Memory B cell (primary cell): Measurements from ENCODE around the gene SMC5.
A peak's percentile ranks its signal among the peaks of the same experiment; 100 is the strongest.
"Not testable (repeated sequence)": the region's sequence is repeated elsewhere in the genome, so short reads cannot be mapped to it uniquely, and the experiment has no call there.

Experiments used
- ATAC-seq: fragments of 150-1000 bp; cut with Tn5 transposase; 2 replicates; pipeline ENCODE4 v1.10.0; 2021; ENCODE audit warnings: low read depth, mild to moderate bottlenecking, moderate library complexity
- DNase-seq, 2 donors: peaks; one replicate each; pipeline ENCODE4 v3.0.0; 2022; ENCODE audit warnings: low spot score in 2 of 2
- H3K27ac Mint-ChIP-seq: one replicate; pipeline ENCODE4 v1.8.0; 2022; ENCODE audit warnings: mild to moderate bottlenecking, moderate library complexity, mixed read lengths
- H3K27me3 Mint-ChIP-seq: one replicate; pipeline ENCODE4 v1.8.0; 2022; ENCODE audit warnings: mixed read lengths
- H3K36me3 Mint-ChIP-seq: one replicate; pipeline ENCODE4 v1.8.0; 2022; ENCODE audit warnings: mild to moderate bottlenecking, mixed read lengths
- H3K4me1 Mint-ChIP-seq: one replicate; pipeline ENCODE4 v1.8.0; 2022; ENCODE audit warnings: mixed read lengths
- H3K4me3 Mint-ChIP-seq: one replicate; pipeline ENCODE4 v1.8.0; 2022; ENCODE audit warnings: mild to moderate bottlenecking, moderate library complexity, mixed read lengths
- H3K9me3 Mint-ChIP-seq: one replicate; pipeline ENCODE4 v1.8.0; 2022; ENCODE audit warnings: mixed read lengths

Gene SMC5

DNA sequence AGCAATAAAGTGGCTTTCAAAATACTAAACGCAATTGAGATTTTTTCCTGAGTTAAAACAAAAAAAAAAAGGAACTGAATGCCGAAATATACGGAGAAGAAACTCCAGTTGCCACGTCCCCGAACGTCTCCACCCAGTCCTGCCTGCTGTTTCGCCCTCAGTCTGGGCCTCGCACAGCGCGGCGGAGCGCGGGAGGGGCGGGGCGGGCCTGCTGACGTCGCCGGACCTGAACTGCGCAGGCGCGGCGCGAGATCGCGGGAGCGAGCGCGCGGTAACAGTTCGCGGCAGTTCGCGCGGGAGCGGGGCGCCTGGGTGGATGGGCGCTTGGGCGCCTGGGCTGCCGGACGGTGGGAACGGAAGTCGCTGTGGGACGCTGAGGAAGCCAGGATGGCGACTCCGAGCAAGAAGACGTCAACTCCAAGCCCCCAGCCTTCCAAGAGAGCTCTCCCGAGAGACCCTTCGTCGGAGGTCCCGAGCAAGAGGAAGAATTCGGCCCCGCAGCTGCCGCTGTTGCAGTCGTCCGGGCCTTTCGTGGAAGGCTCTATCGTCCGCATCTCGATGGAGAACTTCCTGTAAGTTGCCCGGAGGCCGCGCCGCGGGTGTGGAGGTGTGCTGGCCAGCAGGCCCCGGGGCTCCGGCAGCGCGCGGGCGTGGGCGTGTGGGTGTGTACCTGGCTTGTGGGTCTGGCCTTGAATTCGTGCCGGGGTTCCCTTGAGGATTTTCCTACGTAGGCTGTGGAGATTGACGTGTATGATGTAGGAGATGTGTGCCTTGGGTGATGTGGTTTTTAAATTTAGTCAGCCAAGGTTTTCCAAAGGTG, at the start of gene SMC5:
Gene SMC5, plus strand, starts transcription at position 287 of the 820 bp plus-strand sequence. Its CDS starts 101 bp downstream, at position 388.
- peak; percentile 84 for ATAC-seq
- H3K4me1 Mint-ChIP-seq: peaks cover 34% of the 10 kb centered on the region

DNA sequence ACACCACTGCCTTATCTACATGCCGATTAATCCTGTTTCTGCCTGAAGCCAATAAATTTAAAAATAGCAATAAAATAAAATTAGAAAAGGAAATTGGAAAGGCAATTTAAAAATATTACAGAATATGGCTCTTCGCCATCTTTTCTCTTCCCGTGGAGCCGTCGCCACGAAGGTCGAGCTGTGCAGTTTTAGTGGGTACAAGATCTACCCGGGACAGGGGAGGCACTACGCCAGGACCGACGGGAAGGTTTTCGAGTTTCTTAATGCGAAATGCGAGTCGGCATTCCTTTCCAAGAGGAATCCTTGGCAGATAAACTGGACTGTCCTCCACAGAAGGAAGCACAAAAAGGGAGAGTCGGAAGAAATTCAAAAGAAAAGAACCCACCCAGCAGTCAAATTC, 41.7 kb upstream of the SMC5 start:
- Mint-ChIP-seq H3K36me3 (peaks cover 15% of the 10 kb centered on the region), H3K9me3 (peaks cover 7% of the 10 kb centered on the region), H3K4me3 (no peak overlapping the region), H3K4me1 (no peaks in the 10 kb centered on the region), H3K27me3 (peaks cover 3% of the 10 kb centered on the region), H3K27ac (no peak overlapping the region)
- no peak for ATAC-seq
- DNase-seq: no peak

More for the DNA sequence above, at the start of gene SMC5:
- H3K4me3 Mint-ChIP-seq: peak within 1 kb of the TSS; percentile 86
- peaks cover 12% of the 10 kb centered on the region for H3K36me3 Mint-ChIP-seq
- DNase-seq: peak; percentile 88 to 91
- no peaks in the 10 kb centered on the region for H3K27me3 Mint-ChIP-seq
- peak within 1 kb of the TSS; percentile 92 for H3K27ac Mint-ChIP-seq
- no peaks in the 10 kb centered on the region for H3K9me3 Mint-ChIP-seq

GRCh38 chr9:70218767-70219166, 40.0 kb upstream of the SMC5 start:
- peaks cover 13% of the 10 kb centered on the region for H3K36me3 Mint-ChIP-seq
- ATAC-seq: no peak
- no peak for DNase-seq
- H3K9me3 Mint-ChIP-seq: peaks cover 2% of the 10 kb centered on the region
- no peaks in the 10 kb centered on the region for H3K4me1 Mint-ChIP-seq
- H3K27ac Mint-ChIP-seq: no peak overlapping the region
- peaks cover 1% of the 10 kb centered on the region for H3K27me3 Mint-ChIP-seq
- no peak overlapping the region for H3K4me3 Mint-ChIP-seq

GRCh38 chr9:70220216-70220615, 38.6 kb upstream of the SMC5 start:
- Mint-ChIP-seq H3K4me3 (no peak overlapping the region), H3K27me3 (no peaks in the 10 kb centered on the region), H3K27ac (no peak overlapping the region)

DNA sequence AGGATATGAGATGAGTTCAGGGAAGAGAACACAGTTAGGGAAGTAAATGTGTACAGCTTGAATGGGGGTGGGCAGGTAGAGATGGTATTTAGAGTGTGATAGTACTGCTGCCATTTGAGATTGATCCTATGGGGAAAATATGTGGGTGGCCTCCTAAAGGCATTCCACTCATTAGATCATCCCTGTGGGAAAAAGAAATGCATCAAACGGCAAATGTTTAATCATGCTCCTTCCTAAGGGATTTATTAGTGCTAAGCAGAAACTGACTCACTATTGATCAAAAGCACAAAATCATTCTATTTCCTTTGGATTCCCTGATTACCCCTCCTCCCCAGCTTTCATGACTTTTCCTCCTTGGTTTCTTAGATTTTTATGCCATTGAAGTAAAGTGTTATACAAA, 36.4 kb upstream of the SMC5 start:
- Mint-ChIP-seq H3K4me3 (no peak overlapping the region), H3K36me3 (no peaks in the 10 kb centered on the region), H3K4me1 (no peaks in the 10 kb centered on the region), H3K27ac (no peak overlapping the region), H3K9me3 (no peaks in the 10 kb centered on the region), H3K27me3 (no peaks in the 10 kb centered on the region)
- no peak for DNase-seq
- ATAC-seq: no peak

More at GRCh38 chr9:70220216-70220615, 38.6 kb upstream of the SMC5 start:
- no peak for ATAC-seq
- peaks cover 2% of the 10 kb centered on the region for H3K36me3 Mint-ChIP-seq
- no peaks in the 10 kb centered on the region for H3K9me3 Mint-ChIP-seq
- H3K4me1 Mint-ChIP-seq: no peaks in the 10 kb centered on the region
- DNase-seq: no peak

DNA sequence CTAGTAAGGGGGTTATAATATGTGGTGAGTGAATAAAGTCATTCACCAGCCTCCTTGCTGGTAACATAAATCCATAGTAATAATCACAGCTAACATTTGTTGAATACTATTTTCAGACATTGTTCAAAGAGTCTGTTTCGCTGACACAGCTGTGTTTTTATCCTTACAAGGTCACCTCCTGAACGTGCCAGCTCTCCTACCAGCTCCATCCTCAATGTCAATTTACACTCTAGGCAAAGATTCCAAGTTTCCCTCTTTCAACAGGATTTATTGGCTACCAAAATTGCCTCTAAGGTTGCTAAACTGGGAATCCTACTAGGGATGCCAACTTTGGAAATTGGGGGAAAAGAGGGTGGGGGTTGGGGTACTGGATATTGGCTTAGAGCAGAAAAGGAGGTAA, 30.7 kb upstream of the SMC5 start:
- Mint-ChIP-seq H3K27ac (no peak overlapping the region), H3K4me3 (no peak overlapping the region), H3K9me3 (no peaks in the 10 kb centered on the region), H3K36me3 (no peaks in the 10 kb centered on the region), H3K4me1 (no peaks in the 10 kb centered on the region), H3K27me3 (peaks cover 1% of the 10 kb centered on the region)
- no peak for ATAC-seq
- no peak for DNase-seq

- DNase-seq (no peak), ATAC-seq (no peak)
- peaks cover 2% of the 10 kb centered on the region for H3K27me3 Mint-ChIP-seq
- no peak overlapping the region for H3K27ac Mint-ChIP-seq
- no peaks in the 10 kb centered on the region for H3K4me1 Mint-ChIP-seq
- H3K4me3 Mint-ChIP-seq: no peak overlapping the region
- no peaks in the 10 kb centered on the region for H3K9me3 Mint-ChIP-seq
- peaks cover under 1% of the 10 kb centered on the region for H3K36me3 Mint-ChIP-seq
These were observed 30.2 kb upstream of the SMC5 start for GRCh38 chr9:70228611-70229010.

- H3K4me1 Mint-ChIP-seq: no peaks in the 10 kb centered on the region
- H3K36me3 Mint-ChIP-seq: peaks cover 4% of the 10 kb centered on the region
- no peak overlapping the region for H3K27ac Mint-ChIP-seq
- H3K4me3 Mint-ChIP-seq: no peak overlapping the region
- H3K9me3 Mint-ChIP-seq: no peaks in the 10 kb centered on the region
- ATAC-seq (no peak), DNase-seq (no peak)
- peaks cover 3% of the 10 kb centered on the region for H3K27me3 Mint-ChIP-seq
These were observed 29.8 kb upstream of the SMC5 start for GRCh38 chr9:70229026-70229425.

DNA sequence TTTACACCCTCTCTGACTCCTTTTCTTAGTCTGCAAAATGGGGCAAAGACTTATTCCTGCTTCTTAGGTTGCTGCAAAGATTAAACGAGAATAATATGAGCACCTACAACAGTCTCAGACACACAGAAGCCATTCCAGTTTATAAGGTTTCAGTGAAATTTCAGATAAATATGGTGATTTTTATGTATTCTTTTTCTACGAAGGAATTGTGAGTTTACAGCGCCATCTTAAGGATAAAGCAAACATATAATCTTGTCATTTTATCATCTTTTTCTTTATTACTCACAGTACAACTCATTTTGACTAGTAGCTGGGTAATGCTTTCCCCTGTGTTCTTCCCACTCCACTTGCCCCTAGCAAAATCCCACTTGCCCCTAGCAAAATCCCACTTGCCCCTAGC, 29.2 kb upstream of the SMC5 start:
- H3K4me3 Mint-ChIP-seq: no peak overlapping the region
- no peaks in the 10 kb centered on the region for H3K9me3 Mint-ChIP-seq
- peaks cover 4% of the 10 kb centered on the region for H3K36me3 Mint-ChIP-seq
- no peak overlapping the region for H3K27ac Mint-ChIP-seq
- peaks cover 3% of the 10 kb centered on the region for H3K27me3 Mint-ChIP-seq
- H3K4me1 Mint-ChIP-seq: no peaks in the 10 kb centered on the region
- ATAC-seq (no peak), DNase-seq (no peak)

DNA sequence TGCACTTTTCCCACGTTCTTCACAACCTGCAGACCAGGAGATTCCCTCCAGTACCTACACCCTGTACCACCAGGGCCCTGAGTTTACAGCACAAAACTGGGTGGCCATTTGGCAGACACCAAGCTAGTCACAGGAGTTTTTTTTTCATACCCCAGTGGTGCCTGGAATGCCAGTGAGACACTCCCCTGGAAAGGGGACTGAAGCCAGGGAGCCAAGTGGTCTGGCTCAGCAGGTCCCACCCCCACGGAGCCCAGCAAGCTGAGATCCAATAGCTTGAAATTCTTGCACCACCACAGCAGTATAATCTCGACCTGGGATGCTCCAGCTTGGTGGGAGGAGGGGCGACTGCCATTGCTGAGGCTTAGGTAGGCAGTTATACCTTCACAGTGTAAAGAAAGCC, 26.3 kb upstream of the SMC5 start:
- Mint-ChIP-seq H3K27ac (no peak overlapping the region), H3K4me3 (no peak overlapping the region), H3K9me3 (no peaks in the 10 kb centered on the region), H3K27me3 (peaks cover 7% of the 10 kb centered on the region), H3K36me3 (peaks cover 8% of the 10 kb centered on the region), H3K4me1 (no peaks in the 10 kb centered on the region)
- no peak for DNase-seq
- ATAC-seq: no peak

- H3K9me3 Mint-ChIP-seq, H3K27ac Mint-ChIP-seq, H3K4me3 Mint-ChIP-seq, H3K27me3 Mint-ChIP-seq, H3K4me1 Mint-ChIP-seq, DNase-seq, ATAC-seq, H3K36me3 Mint-ChIP-seq: not testable (repeated sequence)
These were observed 24.6 kb upstream of the SMC5 start for GRCh38 chr9:70234208-70234607.

DNA sequence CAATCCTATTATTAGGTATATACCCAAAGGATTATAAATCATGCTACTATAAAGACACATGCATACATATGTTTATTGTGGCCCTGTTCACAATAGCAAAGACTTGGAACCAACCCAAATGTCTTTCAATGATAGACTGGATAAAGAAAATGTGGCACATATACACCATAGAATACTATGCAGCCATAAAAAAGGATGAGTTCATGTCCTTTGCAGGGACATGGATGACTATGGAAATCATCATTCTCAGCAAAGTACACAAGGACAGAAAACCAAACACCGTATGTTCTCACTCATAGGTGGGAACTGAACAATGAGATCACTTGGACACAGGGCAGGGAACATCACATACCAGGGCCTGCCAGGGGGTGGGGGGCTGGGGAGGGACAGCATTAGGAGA, 12.8 kb upstream of the SMC5 start:
- not testable (repeated sequence) for H3K36me3 Mint-ChIP-seq, H3K4me3 Mint-ChIP-seq, H3K4me1 Mint-ChIP-seq, H3K9me3 Mint-ChIP-seq, H3K27me3 Mint-ChIP-seq, ATAC-seq, H3K27ac Mint-ChIP-seq, DNase-seq

DNA sequence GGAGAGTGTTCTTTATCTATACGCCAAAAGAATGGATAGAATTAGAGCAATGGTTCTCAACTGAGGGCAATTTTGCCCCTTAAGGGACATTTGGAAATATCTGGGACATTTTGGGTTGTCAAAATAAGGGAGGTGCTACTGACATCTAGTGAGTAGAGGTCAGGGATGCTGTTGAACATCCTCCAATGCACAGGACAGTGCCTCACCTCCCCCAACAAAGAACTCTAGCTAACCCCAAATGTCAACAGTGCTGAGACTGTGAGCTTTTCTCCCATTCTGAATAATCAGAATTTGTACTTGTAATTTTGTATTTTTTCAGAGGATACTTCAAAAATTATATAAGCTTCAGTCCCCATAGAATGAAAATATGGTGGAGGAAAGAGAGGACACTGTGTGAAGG, 8.6 kb upstream of the SMC5 start:
- H3K4me3 Mint-ChIP-seq: no peak overlapping the region
- ATAC-seq (no peak), DNase-seq (no peak)
- H3K27ac Mint-ChIP-seq: no peak overlapping the region
- H3K27me3 Mint-ChIP-seq: peaks cover 5% of the 10 kb centered on the region
- H3K9me3 Mint-ChIP-seq: peaks cover 2% of the 10 kb centered on the region
- peaks cover 2% of the 10 kb centered on the region for H3K36me3 Mint-ChIP-seq
- H3K4me1 Mint-ChIP-seq: no peaks in the 10 kb centered on the region

DNA sequence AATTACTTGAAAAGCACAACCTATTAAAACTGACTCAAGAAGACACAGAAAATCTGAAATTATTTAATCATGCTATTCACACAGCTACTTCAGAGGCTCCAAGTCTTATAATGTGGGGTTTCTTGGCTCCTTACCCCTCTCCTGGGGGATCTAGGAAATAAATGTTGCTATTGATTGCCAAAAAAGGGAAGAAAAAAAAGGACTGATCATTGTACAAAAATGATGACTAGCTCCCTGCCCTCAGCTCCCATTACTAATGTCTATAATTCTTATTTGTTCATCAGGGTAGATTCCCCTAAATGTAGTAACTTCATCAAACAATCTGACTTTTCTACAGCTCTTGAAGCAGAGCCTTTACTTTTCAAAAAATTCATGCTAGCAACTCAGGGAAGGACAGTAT, 3.3 kb upstream of the SMC5 start:
- Mint-ChIP-seq H3K4me1 (peaks cover 12% of the 10 kb centered on the region), H3K4me3 (no peak overlapping the region), H3K9me3 (no peaks in the 10 kb centered on the region), H3K27ac (no peak overlapping the region), H3K36me3 (peaks cover 1% of the 10 kb centered on the region), H3K27me3 (peaks cover 1% of the 10 kb centered on the region)
- DNase-seq (no peak), ATAC-seq (no peak)

DNA sequence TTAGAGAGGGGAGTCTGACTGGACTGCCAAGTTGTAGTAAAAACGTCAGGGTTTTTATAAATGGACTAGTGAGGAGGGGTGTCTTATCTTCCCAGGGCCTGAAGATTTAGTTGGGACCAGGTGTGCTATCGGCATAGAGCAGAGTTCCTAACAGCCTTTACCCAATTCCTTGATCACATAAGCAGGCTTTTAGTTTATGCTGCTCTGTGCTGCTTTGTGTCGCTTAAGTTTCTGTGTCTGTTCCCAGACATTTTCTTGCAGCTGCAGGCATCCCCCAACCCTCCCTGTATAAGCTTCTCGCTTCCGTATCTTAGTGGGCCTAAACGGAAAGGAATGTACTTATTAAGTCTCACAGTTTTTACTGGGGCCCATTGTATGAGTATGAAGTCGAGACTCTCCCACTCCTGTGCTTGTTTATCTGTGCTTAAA, 2.6 kb upstream of the SMC5 start:
- ATAC-seq: no peak
- DNase-seq: no peak
- Mint-ChIP-seq H3K27ac (no peak overlapping the region), H3K4me3 (no peak overlapping the region), H3K27me3 (no peaks in the 10 kb centered on the region), H3K4me1 (peaks cover 18% of the 10 kb centered on the region), H3K9me3 (no peaks in the 10 kb centered on the region), H3K36me3 (peaks cover 3% of the 10 kb centered on the region)
